ENCODE results near the gene IQSEC1. TPM values are rescaled to one million over a fixed set of nuclear protein-coding genes. Genes with fewer than 3 reads are reported as not detected.

IQSEC1 gene
- polyA plus RNA-seq, 3 donors, result 17.7 to 61.7 (median 30.3) TPM

DNA sequence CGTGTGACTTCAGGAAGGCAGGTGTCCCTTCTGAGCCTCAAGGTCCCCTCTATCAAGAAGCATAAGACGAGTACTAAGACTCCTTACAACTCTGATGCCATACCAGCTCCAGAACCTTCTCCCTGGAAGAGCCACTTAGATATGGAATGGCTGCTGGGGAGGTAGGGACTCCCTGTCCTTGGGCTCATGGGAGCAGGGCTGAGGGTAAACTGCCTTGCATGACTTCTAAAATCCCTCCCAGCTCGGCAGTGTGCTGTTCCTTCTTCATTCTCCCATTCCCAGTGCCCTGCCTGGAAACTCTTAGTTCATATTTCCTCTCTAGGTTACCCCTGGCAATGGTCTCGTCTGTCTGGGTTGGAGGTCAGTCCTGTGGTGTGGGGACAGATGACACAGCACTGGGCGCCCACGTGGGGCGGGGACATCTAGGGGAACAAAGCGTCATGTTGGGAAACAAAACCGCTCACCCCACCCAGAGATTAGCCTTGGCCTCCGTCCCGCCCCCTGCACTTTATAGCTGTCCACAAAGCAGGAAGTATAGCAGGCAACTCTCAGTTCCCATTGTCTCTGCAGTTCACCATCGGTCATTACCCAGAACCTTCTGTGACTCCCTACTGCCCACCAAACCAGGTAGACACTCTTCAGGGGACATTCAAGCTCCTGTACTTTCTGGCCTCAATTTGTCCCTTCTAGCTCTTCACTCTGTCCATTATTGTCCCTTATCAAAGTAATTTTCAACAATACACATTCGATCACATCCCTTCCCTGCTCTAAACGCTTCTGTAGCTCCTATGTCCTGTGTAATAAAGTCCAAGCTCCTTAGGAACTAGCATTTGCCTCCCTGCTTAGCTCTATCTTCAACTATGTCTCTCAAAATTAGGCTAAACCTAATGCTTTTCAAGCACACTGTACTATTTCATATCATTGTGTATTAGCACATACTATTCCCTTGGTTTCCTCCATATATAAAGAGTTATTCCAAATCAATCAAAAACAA, 73.8 kb downstream of the IQSEC1 start:
- peak overlapping the region; percentile 82 to 94 for H3K27ac ChIP-seq (ENCODE audit: low read depth in 1 of 2, low read length in 2 of 2)
- no peaks in the 10 kb centered on the region for H3K27me3 ChIP-seq (ENCODE audit: control insufficient read depth in 2 of 2, insufficient read depth in 2 of 2, low read length in 2 of 2)
- 16% methylated on average over 8 of the region's 14 CpGs for WGBS (ENCODE audit: insufficient coverage)
- peak overlapping the region; percentile 48 for H3K9ac ChIP-seq (ENCODE audit: insufficient read depth, low read length, poor library complexity, severe bottlenecking)
- peaks cover 31 to 50% of the 10 kb centered on the region in 2 donors for H3K36me3 ChIP-seq (replicated peaks in 1 of 2; ENCODE audit: control insufficient read depth in 1 of 2, insufficient read depth in 2 of 2, low read length in 2 of 2)
- DNase-seq, result peak; percentile 98 to 99 (median 98)
- H3K4me3 ChIP-seq (replicated peaks in 1 of 3; ENCODE audit: low read depth in 2 of 3, low read length in 3 of 3), result peak overlapping the region in 1 of 3 experiments; percentile 63
- H3K9me3 Mint-ChIP-seq, result peaks cover 0 to 2% (median 0%) of the 10 kb centered on the region in 7 donors
- TF ChIP-seq, protein P1, sequence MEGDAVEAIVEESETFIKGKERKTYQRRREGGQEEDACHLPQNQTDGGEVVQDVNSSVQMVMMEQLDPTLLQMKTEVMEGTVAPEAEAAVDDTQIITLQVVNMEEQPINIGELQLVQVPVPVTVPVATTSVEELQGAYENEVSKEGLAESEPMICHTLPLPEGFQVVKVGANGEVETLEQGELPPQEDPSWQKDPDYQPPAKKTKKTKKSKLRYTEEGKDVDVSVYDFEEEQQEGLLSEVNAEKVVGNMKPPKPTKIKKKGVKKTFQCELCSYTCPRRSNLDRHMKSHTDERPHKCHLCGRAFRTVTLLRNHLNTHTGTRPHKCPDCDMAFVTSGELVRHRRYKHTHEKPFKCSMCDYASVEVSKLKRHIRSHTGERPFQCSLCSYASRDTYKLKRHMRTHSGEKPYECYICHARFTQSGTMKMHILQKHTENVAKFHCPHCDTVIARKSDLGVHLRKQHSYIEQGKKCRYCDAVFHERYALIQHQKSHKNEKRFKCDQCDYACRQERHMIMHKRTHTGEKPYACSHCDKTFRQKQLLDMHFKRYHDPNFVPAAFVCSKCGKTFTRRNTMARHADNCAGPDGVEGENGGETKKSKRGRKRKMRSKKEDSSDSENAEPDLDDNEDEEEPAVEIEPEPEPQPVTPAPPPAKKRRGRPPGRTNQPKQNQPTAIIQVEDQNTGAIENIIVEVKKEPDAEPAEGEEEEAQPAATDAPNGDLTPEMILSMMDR (IDR thresholded peaks at IDR 0.05), result no peak
- peaks cover 95% of the 10 kb centered on the region for H3K79me2 ChIP-seq (ENCODE audit: insufficient read depth, low read length)
- peak overlapping the region; percentile 94 to 99 (median 96) for H3K27ac Mint-ChIP-seq
- H3K4me1 ChIP-seq (ENCODE audit: control insufficient read depth in 1 of 2, insufficient read depth in 2 of 2, low read length in 2 of 2), result peaks cover 92 to 100% of the 10 kb centered on the region in 2 donors
- H3K9me3 ChIP-seq (replicated peaks in 1 of 2; ENCODE audit: control insufficient read depth in 1 of 2, insufficient read depth in 1 of 2, low read length in 2 of 2), result no peaks in the 10 kb centered on the region
- H4K20me1 ChIP-seq (ENCODE audit: insufficient read depth, low read length), result peaks cover 85% of the 10 kb centered on the region
- peaks cover 95% of the 10 kb centered on the region for H3K4me1 Mint-ChIP-seq
- H3K27me3 Mint-ChIP-seq (ENCODE audit: low read depth in 3 of 3), result peaks cover 0 to 5% (median 2%) of the 10 kb centered on the region in 3 donors
- no peak overlapping the region for H2AFZ ChIP-seq (ENCODE audit: insufficient read depth, low read depth, low read length, poor library complexity, severe bottlenecking)
- H3K4me3 Mint-ChIP-seq, result peak overlapping the region; percentile 59 to 72
- intact Hi-C loops (cut with micrococcal nuclease), result loop anchor here (1.0 to 10.0 kb wide), 4 partner anchors 10 to 415 kb away; no protein-coding TSS in a partner anchor
- peaks cover 78 to 80% of the 10 kb centered on the region in 2 donors for H3K36me3 Mint-ChIP-seq
- peak overlapping the region; percentile 70 for H3K4me2 ChIP-seq (replicated peaks; ENCODE audit: extremely low read depth, low read length, poor library complexity, severe bottlenecking)

DNA sequence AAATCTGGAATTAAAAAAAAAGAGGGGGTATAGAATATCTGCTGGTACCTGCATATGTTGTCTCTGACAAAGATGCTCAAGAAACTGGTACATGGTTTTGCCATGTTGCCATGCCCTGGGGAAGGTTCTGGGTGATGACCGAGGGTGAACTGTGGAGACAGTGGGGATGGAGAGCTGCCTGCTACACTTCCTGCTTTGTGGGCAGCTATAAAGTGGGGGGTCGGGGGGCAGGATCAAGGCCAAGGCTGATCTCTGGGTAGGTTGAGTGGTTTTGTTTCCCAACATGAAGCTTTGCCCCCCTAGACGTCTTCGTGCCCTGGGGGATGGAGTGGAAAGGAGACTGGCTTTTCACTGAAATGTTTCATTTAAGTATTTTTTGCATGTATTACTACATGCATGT, 74.6 kb downstream of the IQSEC1 start:
- intact Hi-C loops (cut with micrococcal nuclease), result loop anchor here (1.0 to 10.0 kb wide), 4 partner anchors 11 to 416 kb away; no protein-coding TSS in a partner anchor
- Histone ChIP-seq H3K4me3 (replicated peaks in 1 of 3; ENCODE audit: low read depth in 2 of 3, low read length in 3 of 3) (peak overlapping the region in 1 of 3 experiments; percentile 63), H3K27me3 (ENCODE audit: control insufficient read depth in 2 of 2, insufficient read depth in 2 of 2, low read length in 2 of 2) (peaks cover 0 to under 1% of the 10 kb centered on the region in 2 donors), H3K4me1 (ENCODE audit: control insufficient read depth in 1 of 2, insufficient read depth in 2 of 2, low read length in 2 of 2) (peaks cover 87 to 96% of the 10 kb centered on the region in 2 donors), H3K79me2 (ENCODE audit: insufficient read depth, low read length) (peaks cover 91% of the 10 kb centered on the region), H4K20me1 (ENCODE audit: insufficient read depth, low read length) (peaks cover 83% of the 10 kb centered on the region), H3K36me3 (replicated peaks in 1 of 2; ENCODE audit: control insufficient read depth in 1 of 2, insufficient read depth in 2 of 2, low read length in 2 of 2) (peaks cover 31 to 50% of the 10 kb centered on the region in 2 donors), H3K27ac (ENCODE audit: low read depth in 1 of 2, low read length in 2 of 2) (peak overlapping the region; percentile 82 to 94), H3K9ac (ENCODE audit: insufficient read depth, low read length, poor library complexity, severe bottlenecking) (peak overlapping the region; percentile 48), H3K4me2 (replicated peaks; ENCODE audit: extremely low read depth, low read length, poor library complexity, severe bottlenecking) (peak overlapping the region; percentile 70), H3K9me3 (replicated peaks in 1 of 2; ENCODE audit: control insufficient read depth in 1 of 2, insufficient read depth in 1 of 2, low read length in 2 of 2) (no peaks in the 10 kb centered on the region), H2AFZ (ENCODE audit: insufficient read depth, low read depth, low read length, poor library complexity, severe bottlenecking) (no peak overlapping the region)
- TF ChIP-seq, protein P1 (IDR thresholded peaks at IDR 0.05), result no peak
- peak overlapping the region; percentile 94 to 99 (median 96) for H3K27ac Mint-ChIP-seq
- peaks cover under 1 to 9% (median 2%) of the 10 kb centered on the region in 3 donors for H3K27me3 Mint-ChIP-seq (ENCODE audit: low read depth in 3 of 3)
- 8% methylated on average over 2 of the region's 4 CpGs for WGBS (ENCODE audit: insufficient coverage)
- peaks cover 0 to 2% (median 0%) of the 10 kb centered on the region in 7 donors for H3K9me3 Mint-ChIP-seq
- H3K4me3 Mint-ChIP-seq, result peak overlapping the region; percentile 59 to 72
- H3K4me1 Mint-ChIP-seq, result peaks cover 87% of the 10 kb centered on the region
- peaks cover 73 to 74% of the 10 kb centered on the region in 2 donors for H3K36me3 Mint-ChIP-seq
- no peak for DNase-seq
